Activated naive CD8-positive, alpha-beta T cell treated with anti-CD3 and anti-CD28 coated beads, Interleukin-2, amount 50 U/mL, for 24 hours (primary cell): Measurements from ENCODE around the gene SCGN.

Experiments
- ATAC-seq: fragments of 150-1000 bp; cut with Tn5 transposase; one replicate; pipeline ENCODE4 v1.10.0; 2021
- DNase-seq: peaks from one replicate; pipeline ENCODE4 v3.0.0; 2021
- H3K27ac Mint-ChIP-seq: one replicate; pipeline ENCODE4 v1.8.0; 2021; ENCODE audit warnings: mild to moderate bottlenecking, mixed read lengths
- H3K27me3 Mint-ChIP-seq: one replicate; pipeline ENCODE4 v1.8.0; 2021; ENCODE audit warnings: mixed read lengths
- H3K36me3 Mint-ChIP-seq: one replicate; pipeline ENCODE4 v1.8.0; 2021; ENCODE audit warnings: low read depth, mixed read lengths
- H3K4me1 Mint-ChIP-seq: one replicate; pipeline ENCODE4 v1.8.0; 2021; ENCODE audit warnings: mixed read lengths
- H3K4me3 Mint-ChIP-seq: one replicate; pipeline ENCODE4 v1.8.0; 2021; ENCODE audit warnings: mild to moderate bottlenecking, moderate library complexity, mixed read lengths
- H3K9me3 Mint-ChIP-seq: one replicate; pipeline ENCODE4 v1.8.0; 2021; ENCODE audit warnings: mixed read lengths

The SCGN gene, protein sequence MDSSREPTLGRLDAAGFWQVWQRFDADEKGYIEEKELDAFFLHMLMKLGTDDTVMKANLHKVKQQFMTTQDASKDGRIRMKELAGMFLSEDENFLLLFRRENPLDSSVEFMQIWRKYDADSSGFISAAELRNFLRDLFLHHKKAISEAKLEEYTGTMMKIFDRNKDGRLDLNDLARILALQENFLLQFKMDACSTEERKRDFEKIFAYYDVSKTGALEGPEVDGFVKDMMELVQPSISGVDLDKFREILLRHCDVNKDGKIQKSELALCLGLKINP

DNA sequence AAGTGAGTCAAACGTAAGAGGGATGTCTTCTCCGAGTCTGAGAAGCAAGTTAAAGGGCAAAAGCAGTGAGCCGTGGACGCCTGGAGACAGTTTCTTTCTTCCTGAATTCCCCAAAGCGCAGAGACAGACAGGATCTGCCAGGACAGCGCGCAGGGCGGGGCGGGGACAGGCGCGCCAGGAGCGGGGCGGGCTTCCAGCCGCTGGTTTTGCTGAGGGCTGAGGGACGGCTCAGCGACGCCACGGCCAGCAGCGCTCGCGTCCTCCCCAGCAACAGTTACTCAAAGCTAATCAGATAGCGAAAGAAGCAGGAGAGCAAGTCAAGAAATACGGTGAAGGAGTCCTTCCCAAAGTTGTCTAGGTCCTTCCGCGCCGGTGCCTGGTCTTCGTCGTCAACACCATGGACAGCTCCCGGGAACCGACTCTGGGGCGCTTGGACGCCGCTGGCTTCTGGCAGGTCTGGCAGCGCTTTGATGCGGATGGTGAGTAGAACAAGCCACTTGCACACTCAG is at the start of gene SCGN:
SCGN (plus strand) TSS at position 209 of the 509 bp plus-strand sequence; CDS start at position 398, 189 bp downstream.
- H3K4me1 Mint-ChIP-seq, result no peaks in the 10 kb centered on the region
- no peaks in the 10 kb centered on the region for H3K36me3 Mint-ChIP-seq
- H3K27me3 Mint-ChIP-seq, result peaks cover 58% of the 10 kb centered on the region
- H3K27ac Mint-ChIP-seq, result no peak within 1 kb of the TSS
- H3K4me3 Mint-ChIP-seq, result no peak within 1 kb of the TSS
- H3K9me3 Mint-ChIP-seq, result no peaks in the 10 kb centered on the region
- DNase-seq, result peak; percentile 55
- no peak for ATAC-seq

- no peaks in the 10 kb centered on the region for H3K36me3 Mint-ChIP-seq
- ATAC-seq, result no peak
- no peak for DNase-seq
- H3K9me3 Mint-ChIP-seq, result no peaks in the 10 kb centered on the region
- H3K4me1 Mint-ChIP-seq, result no peaks in the 10 kb centered on the region
- no peak overlapping the region for H3K27ac Mint-ChIP-seq
- no peak overlapping the region for H3K4me3 Mint-ChIP-seq
- no peaks in the 10 kb centered on the region for H3K27me3 Mint-ChIP-seq
Measured at GRCh38 chr6:25602674-25602982, 49.4 kb upstream of the SCGN start.

DNA sequence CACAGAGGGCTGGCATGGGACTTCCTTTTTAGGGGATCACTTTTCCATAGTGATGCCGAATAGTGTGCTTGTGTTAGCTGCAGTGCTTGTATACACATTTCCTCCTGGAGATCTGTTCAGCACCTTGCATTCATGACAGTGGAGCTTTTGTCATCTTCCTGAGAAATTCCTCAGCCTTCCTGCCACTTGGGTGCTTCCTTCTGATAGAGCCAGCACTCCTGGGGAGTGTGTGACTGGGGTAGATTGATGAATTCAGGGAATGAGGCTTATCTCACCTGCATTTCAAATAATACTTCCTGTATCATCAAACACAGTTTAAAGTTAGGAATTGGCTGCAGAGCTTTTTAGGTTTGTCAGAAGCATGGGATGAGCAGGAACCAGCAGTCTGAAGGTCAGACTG is 48.8 kb upstream of the SCGN start:
- no peaks in the 10 kb centered on the region for H3K36me3 Mint-ChIP-seq
- H3K27me3 Mint-ChIP-seq, result no peaks in the 10 kb centered on the region
- H3K4me1 Mint-ChIP-seq, result no peaks in the 10 kb centered on the region

DNA sequence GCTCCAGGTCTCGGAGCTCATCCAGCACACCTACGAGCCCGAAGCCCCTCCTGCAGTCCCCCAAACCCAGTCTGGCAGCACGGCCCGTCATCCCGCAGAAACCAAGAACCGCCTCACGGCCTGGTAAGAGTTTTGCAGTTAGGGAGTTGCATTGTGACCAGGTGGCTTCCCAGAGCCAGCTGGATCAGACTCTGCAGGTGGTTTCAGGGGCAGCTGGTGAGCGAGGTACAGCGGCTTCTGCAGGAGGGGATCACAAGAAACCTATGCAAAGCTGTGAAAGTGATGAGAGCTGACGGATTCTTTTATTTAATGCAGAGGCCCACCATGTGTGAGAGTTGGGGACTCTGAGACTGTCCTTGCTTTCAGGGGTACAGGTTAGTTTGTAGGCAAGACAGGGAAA is 45.9 kb upstream of the SCGN start:
- Mint-ChIP-seq H3K27ac (no peak overlapping the region), H3K4me1 (no peaks in the 10 kb centered on the region), H3K36me3 (no peaks in the 10 kb centered on the region), H3K4me3 (no peak overlapping the region), H3K27me3 (no peaks in the 10 kb centered on the region), H3K9me3 (no peaks in the 10 kb centered on the region)
- ATAC-seq, result no peak
- no peak for DNase-seq

More for the DNA sequence above, 48.8 kb upstream of the SCGN start:
- no peaks in the 10 kb centered on the region for H3K9me3 Mint-ChIP-seq
- DNase-seq, result no peak
- H3K4me3 Mint-ChIP-seq, result no peak overlapping the region
- no peak for ATAC-seq
- no peak overlapping the region for H3K27ac Mint-ChIP-seq

DNA sequence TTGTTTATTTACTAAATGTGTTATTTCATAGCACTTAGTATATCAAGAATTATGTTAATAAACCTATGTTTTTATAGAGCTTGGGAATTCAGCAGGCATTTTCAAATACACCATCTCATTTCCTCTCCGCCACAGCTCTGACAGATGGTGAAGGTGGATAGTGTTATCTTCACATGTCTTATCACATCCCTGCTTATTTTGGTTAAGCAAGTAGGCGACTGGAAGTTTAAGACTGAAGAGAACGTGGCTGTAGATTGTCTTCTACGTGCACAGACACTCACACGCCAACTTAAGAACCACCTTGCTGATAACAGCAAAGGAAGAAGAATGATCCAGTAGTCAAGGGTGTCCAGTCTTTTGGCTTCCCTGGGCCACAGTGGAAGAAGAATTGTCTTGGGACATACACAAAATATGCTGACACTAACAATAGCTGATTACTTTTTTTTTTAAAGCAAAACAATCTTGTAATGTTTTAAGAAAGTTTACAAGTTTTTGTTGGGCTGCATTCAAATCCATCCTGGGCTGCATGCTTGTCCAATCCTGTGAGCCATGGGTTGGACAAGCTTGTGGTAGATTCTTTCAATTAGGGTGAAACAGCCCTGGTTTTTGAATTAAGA is 43.3 kb upstream of the SCGN start:
- Mint-ChIP-seq H3K27me3 (no peaks in the 10 kb centered on the region), H3K36me3 (no peaks in the 10 kb centered on the region), H3K9me3 (no peaks in the 10 kb centered on the region), H3K4me3 (no peak overlapping the region), H3K4me1 (no peaks in the 10 kb centered on the region), H3K27ac (no peak overlapping the region)
- no peak for DNase-seq
- no peak for ATAC-seq

- Mint-ChIP-seq H3K36me3 (no peaks in the 10 kb centered on the region), H3K27ac (no peak overlapping the region), H3K4me3 (no peak overlapping the region), H3K27me3 (no peaks in the 10 kb centered on the region), H3K4me1 (no peaks in the 10 kb centered on the region), H3K9me3 (no peaks in the 10 kb centered on the region)
- no peak for ATAC-seq
- no peak for DNase-seq
Measured at GRCh38 chr6:25612666-25613065, 39.3 kb upstream of the SCGN start.

GRCh38 chr6:25613415-25613814 is 38.6 kb upstream of the SCGN start:
- no peaks in the 10 kb centered on the region for H3K27me3 Mint-ChIP-seq
- H3K4me1 Mint-ChIP-seq, result no peaks in the 10 kb centered on the region
- H3K36me3 Mint-ChIP-seq, result no peaks in the 10 kb centered on the region
- no peak overlapping the region for H3K27ac Mint-ChIP-seq
- H3K4me3 Mint-ChIP-seq, result no peak overlapping the region
- no peak for DNase-seq
- no peaks in the 10 kb centered on the region for H3K9me3 Mint-ChIP-seq
- ATAC-seq, result no peak

- Mint-ChIP-seq H3K9me3 (no peaks in the 10 kb centered on the region), H3K4me1 (no peaks in the 10 kb centered on the region), H3K27ac (no peak overlapping the region), H3K4me3 (no peak overlapping the region), H3K36me3 (no peaks in the 10 kb centered on the region), H3K27me3 (no peaks in the 10 kb centered on the region)
- ATAC-seq, result no peak
- no peak for DNase-seq
Measured at GRCh38 chr6:25614052-25614451, 38.0 kb upstream of the SCGN start.

- H3K27me3 Mint-ChIP-seq, result no peaks in the 10 kb centered on the region
- H3K9me3 Mint-ChIP-seq, result no peaks in the 10 kb centered on the region
- DNase-seq (no peak), ATAC-seq (no peak)
- no peak overlapping the region for H3K4me3 Mint-ChIP-seq
- no peak overlapping the region for H3K27ac Mint-ChIP-seq
- H3K4me1 Mint-ChIP-seq, result no peaks in the 10 kb centered on the region
- H3K36me3 Mint-ChIP-seq, result no peaks in the 10 kb centered on the region
Measured at GRCh38 chr6:25615471-25615870, 36.5 kb upstream of the SCGN start.

DNA sequence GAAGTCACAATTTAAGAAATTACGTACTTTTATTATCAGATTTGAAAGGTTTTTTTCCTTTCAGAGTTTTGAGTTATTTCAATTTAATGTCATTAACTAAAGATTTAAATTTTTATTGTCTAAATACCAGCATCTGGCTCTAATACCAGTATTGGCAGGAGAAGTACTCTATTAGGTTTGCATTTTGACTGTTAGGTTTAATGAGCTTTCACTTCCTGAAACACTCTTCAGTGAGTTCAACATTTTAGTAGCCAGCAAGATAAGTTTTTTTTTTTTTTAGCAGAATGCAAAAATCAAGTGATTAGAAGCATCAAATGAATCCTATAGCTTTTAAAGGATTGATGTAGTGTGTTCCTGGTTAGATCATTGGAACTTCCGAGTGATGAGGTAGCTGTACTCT is 34.0 kb upstream of the SCGN start:
- ATAC-seq (no peak), DNase-seq (no peak)
- no peaks in the 10 kb centered on the region for H3K4me1 Mint-ChIP-seq
- no peaks in the 10 kb centered on the region for H3K36me3 Mint-ChIP-seq
- H3K4me3 Mint-ChIP-seq, result no peak overlapping the region
- H3K9me3 Mint-ChIP-seq, result no peaks in the 10 kb centered on the region
- no peak overlapping the region for H3K27ac Mint-ChIP-seq
- no peaks in the 10 kb centered on the region for H3K27me3 Mint-ChIP-seq

GRCh38 chr6:25619217-25619616 is 32.8 kb upstream of the SCGN start:
- no peak for DNase-seq
- Mint-ChIP-seq H3K9me3 (no peaks in the 10 kb centered on the region), H3K36me3 (no peaks in the 10 kb centered on the region), H3K4me1 (no peaks in the 10 kb centered on the region), H3K27me3 (no peaks in the 10 kb centered on the region), H3K4me3 (no peak overlapping the region), H3K27ac (no peak overlapping the region)
- ATAC-seq, result no peak

GRCh38 chr6:25620391-25620790 is 31.6 kb upstream of the SCGN start:
- no peak overlapping the region for H3K27ac Mint-ChIP-seq
- no peaks in the 10 kb centered on the region for H3K4me1 Mint-ChIP-seq
- DNase-seq (no peak), ATAC-seq (no peak)
- H3K27me3 Mint-ChIP-seq, result no peaks in the 10 kb centered on the region
- H3K9me3 Mint-ChIP-seq, result no peaks in the 10 kb centered on the region
- H3K4me3 Mint-ChIP-seq, result no peak overlapping the region
- H3K36me3 Mint-ChIP-seq, result no peaks in the 10 kb centered on the region

- no peak for ATAC-seq
- Mint-ChIP-seq H3K27ac (no peak overlapping the region), H3K4me3 (no peak overlapping the region)
Measured at GRCh38 chr6:25623065-25623464, 28.9 kb upstream of the SCGN start.

DNA sequence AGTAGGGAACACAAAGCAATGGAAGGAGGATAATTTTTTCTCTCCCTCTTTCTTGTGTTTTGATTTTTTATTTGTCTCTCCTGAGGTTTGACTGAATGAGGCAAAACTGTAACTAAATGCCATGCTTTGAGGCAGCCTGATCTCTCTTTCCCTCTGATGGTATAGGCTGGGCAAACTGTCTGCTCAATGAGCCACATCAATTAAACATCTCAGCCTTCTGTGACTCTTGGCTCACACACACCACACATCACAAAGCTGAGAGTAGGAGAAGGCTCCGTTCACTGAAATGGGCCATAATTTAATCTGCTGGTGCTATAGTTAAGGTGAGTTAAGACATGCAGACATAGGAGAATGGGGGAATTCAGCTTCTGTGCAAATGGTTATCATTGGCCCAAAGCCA is 28.1 kb upstream of the SCGN start:
- Mint-ChIP-seq H3K4me3 (no peak overlapping the region), H3K4me1 (no peaks in the 10 kb centered on the region), H3K9me3 (no peaks in the 10 kb centered on the region), H3K36me3 (no peaks in the 10 kb centered on the region), H3K27ac (no peak overlapping the region), H3K27me3 (peaks cover 9% of the 10 kb centered on the region)
- ATAC-seq, result no peak
- no peak for DNase-seq

More at GRCh38 chr6:25623065-25623464, 28.9 kb upstream of the SCGN start:
- Mint-ChIP-seq H3K27me3 (peaks cover 7% of the 10 kb centered on the region), H3K4me1 (no peaks in the 10 kb centered on the region), H3K9me3 (no peaks in the 10 kb centered on the region), H3K36me3 (no peaks in the 10 kb centered on the region)
- no peak for DNase-seq

DNA sequence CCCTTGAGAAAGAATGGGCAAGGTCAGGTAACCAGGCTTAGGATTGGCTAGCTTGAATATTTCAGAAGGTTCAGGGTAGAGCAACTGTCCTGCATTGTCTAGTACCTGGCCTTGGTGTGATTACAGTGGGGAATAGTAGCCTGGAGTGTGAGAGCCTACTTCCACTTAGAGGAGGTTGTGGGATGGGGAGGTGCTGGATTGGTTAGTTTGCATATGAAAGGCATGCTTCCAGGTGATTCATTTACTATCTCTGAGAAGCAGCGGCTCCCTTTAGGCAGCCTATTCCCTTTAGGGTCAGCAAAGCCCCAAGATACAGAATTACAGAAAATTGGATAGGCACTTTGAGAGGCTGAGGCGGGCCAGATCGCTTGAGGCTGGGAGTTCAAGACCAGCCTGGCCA is 25.0 kb upstream of the SCGN start:
- Mint-ChIP-seq H3K36me3 (no peaks in the 10 kb centered on the region), H3K27ac (no peak overlapping the region), H3K9me3 (no peaks in the 10 kb centered on the region), H3K4me1 (no peaks in the 10 kb centered on the region), H3K27me3 (peaks cover 23% of the 10 kb centered on the region), H3K4me3 (no peak overlapping the region)
- no peak for ATAC-seq
- no peak for DNase-seq
